ENCODE data around the gene CFAP92.

DNA sequence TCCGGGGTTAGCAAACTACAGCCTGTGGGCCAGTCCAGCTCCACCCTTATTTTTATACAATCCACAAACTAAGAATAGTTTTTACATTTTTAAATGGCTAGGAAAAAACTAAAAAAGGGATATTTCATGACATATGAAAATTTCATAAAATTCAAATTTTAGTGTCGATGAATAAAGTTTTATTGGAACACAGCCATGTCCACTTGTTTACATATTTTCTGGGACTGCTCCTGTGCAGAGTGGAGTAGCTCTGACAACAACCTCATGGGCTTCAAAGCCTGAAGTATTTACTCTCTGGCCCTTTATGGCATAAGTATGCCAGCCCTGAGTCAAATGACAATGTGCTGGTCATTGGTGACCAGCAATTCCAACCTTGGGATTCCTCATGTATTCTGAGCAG lies 24.4 kb upstream of the CFAP92 start:
- TF ChIP-seq POLR2AphosphoS5 (IDR thresholded peaks at IDR 0.05; ENCODE audit: low read depth, low read length): no peak
- no peak for TF ChIP-seq TAF1 (IDR thresholded peaks at IDR 0.05; ENCODE audit: borderline replicate concordance, low read depth, low read length)
- no peak for TF ChIP-seq POLR2A (IDR thresholded peaks at IDR 0.05; ENCODE audit: low read depth, low read length)

All from GM12892 (cell line).